ENCODE data around the gene WDFY4.

WDFY4 gene

GRCh38 chr10:48931188-48931587 lies 246.5 kb downstream of the WDFY4 start:
- DNase-seq, result no peak

GRCh38 chr10:48932831-48933664 lies 248.4 kb downstream of the WDFY4 start:
- DNase-seq, result no peak

GRCh38 chr10:48934672-48935501 lies 250.2 kb downstream of the WDFY4 start:
- no peak for DNase-seq

- DNase-seq, result no peak
These were observed 250.9 kb downstream of the WDFY4 start for GRCh38 chr10:48935577-48935976.

- no peak for DNase-seq
These were observed 253.1 kb downstream of the WDFY4 start for GRCh38 chr10:48937796-48938195.

GRCh38 chr10:48938281-48938680 lies 253.6 kb downstream of the WDFY4 start:
- DNase-seq, result no peak

- DNase-seq, result no peak
These were observed 254.4 kb downstream of the WDFY4 start for GRCh38 chr10:48938990-48939536.

- DNase-seq, result no peak
These were observed 255.2 kb downstream of the WDFY4 start, which contains the start of gene LRRC18 for GRCh38 chr10:48939790-48940325. TSS of gene LRRC18 (minus strand) at chr10:48939840. CDS start at chr10:48914155, 25,685 bp downstream.

GRCh38 chr10:48940372-48940771 lies 255.7 kb downstream of the WDFY4 start:
- no peak for DNase-seq

GRCh38 chr10:48940958-48941357 lies 256.3 kb downstream of the WDFY4 start:
- DNase-seq, result no peak

- no peak for DNase-seq
These were observed 256.9 kb downstream of the WDFY4 start for GRCh38 chr10:48941427-48942075.

- no peak for DNase-seq
These were observed 258.4 kb downstream of the WDFY4 start for GRCh38 chr10:48943096-48943495.

GRCh38 chr10:48944171-48944570 lies 259.5 kb downstream of the WDFY4 start:
- no peak for DNase-seq

GRCh38 chr10:48945441-48946130 lies 260.9 kb downstream of the WDFY4 start:
- DNase-seq, result peak; percentile 12

- no peak for DNase-seq
These were observed 261.7 kb downstream of the WDFY4 start for GRCh38 chr10:48946332-48946731.

GRCh38 chr10:48946891-48947500 lies 262.3 kb downstream of the WDFY4 start:
- no peak for DNase-seq

- DNase-seq, result no peak
These were observed 263.2 kb downstream of the WDFY4 start for GRCh38 chr10:48947690-48948469.

- no peak for DNase-seq
These were observed 263.9 kb downstream of the WDFY4 start for GRCh38 chr10:48948470-48949037.

- DNase-seq, result no peak
These were observed 267.0 kb downstream of the WDFY4 start for GRCh38 chr10:48951707-48952106.

GRCh38 chr10:48957361-48958151 lies 272.9 kb downstream of the WDFY4 start:
- DNase-seq, result no peak

Data from NCI-H510A (cell line).